WERI-Rb-1 (cell line): ENCODE results near the gene CCDC90B.
A peak's percentile ranks its signal among the peaks of the same experiment; 100 is the strongest.

Source experiments
- DNase-seq: peaks from one replicate; pipeline ENCODE4 v3.0.0-alpha.2; 2020
- H3K27ac ChIP-seq: fragments of 250-450 bp; sonication (Bioruptor Pico); 2 replicates; pipeline ENCODE4 v1.5.1; 2020; ENCODE audit warnings: mild to moderate bottlenecking, moderate library complexity
- H3K27me3 ChIP-seq: fragments of 250-450 bp; sonication (Bioruptor Pico); 2 replicates; pipeline ENCODE4 v1.5.1; 2021; ENCODE audit warnings: mild to moderate bottlenecking, low read depth, moderate library complexity; ENCODE audit not compliant: insufficient read depth, severe bottlenecking
- H3K36me3 ChIP-seq: fragments of 250-450 bp; sonication (Bioruptor Pico); 2 replicates; pipeline ENCODE4 v1.5.1; 2020; ENCODE audit warnings: mild to moderate bottlenecking, moderate library complexity
- H3K4me3 ChIP-seq: 2 replicates; pipeline ENCODE4 v1.5.1; 2011; ENCODE audit warnings: low read depth, mild to moderate bottlenecking, control low read depth, low read length
- H3K9me3 ChIP-seq: fragments of 250-450 bp; sonication (Bioruptor Pico); 2 replicates; pipeline ENCODE4 v1.5.1; 2021; ENCODE audit warnings: mild to moderate bottlenecking, moderate library complexity; ENCODE audit not compliant: severe bottlenecking
- TF ChIP-seq, protein P1 (sequence below): IDR thresholded peaks from 2 replicates; pipeline ENCODE4 v1.5.1; 2011; ENCODE audit warnings: low read depth, mild to moderate bottlenecking, control low read depth, inconsistent platforms, low read length

Gene CCDC90B

DNA sequence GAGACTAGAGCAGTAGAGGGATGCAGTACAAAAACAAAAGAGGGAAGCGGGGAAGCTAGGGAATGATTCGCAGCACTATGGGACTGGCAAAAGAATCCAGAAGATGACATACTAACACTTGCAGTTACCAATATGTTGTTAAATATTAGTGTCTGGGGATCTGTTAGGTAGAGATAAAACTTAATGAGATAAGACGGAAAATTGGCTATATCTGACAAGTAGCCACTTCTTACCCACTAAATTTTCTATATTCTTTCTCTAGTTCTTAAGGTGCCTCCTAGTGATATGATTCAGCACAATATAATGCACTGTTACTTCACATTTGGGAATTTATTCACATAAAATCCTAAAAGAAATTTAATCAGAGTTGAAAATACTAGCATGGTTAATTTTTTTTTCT lies 30.8 kb downstream of the CCDC90B start:
- Histone ChIP-seq H3K9me3 (no peaks in the 10 kb centered on the region), H3K27me3 (no peaks in the 10 kb centered on the region), H3K36me3 (0 out of 2 replicates have a peak, but pooled peaks cover 4% of the 10 kb centered on the region), H3K4me3 (no peak overlapping the region), H3K27ac (no peak overlapping the region)
- no peak for DNase-seq
- TF ChIP-seq, protein P1, sequence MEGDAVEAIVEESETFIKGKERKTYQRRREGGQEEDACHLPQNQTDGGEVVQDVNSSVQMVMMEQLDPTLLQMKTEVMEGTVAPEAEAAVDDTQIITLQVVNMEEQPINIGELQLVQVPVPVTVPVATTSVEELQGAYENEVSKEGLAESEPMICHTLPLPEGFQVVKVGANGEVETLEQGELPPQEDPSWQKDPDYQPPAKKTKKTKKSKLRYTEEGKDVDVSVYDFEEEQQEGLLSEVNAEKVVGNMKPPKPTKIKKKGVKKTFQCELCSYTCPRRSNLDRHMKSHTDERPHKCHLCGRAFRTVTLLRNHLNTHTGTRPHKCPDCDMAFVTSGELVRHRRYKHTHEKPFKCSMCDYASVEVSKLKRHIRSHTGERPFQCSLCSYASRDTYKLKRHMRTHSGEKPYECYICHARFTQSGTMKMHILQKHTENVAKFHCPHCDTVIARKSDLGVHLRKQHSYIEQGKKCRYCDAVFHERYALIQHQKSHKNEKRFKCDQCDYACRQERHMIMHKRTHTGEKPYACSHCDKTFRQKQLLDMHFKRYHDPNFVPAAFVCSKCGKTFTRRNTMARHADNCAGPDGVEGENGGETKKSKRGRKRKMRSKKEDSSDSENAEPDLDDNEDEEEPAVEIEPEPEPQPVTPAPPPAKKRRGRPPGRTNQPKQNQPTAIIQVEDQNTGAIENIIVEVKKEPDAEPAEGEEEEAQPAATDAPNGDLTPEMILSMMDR: no peak

DNA sequence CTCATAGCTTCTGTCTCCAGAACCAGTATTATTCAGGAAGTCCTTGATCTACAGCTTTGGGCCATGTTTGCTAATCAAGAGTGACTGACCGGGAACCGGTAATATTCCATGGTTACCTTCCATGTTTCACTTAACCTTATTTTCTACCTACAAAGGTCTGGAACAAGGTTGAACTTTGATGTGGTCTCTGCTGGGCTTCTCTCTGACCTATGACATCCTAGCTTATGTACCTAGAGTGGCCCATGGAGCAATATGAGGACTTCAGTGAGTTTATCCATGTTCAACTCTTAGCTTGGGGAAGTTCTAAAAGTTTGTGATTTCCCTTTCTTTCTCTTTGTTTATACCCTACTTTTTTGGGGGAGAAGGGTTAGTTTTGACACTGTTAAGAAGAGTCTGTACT lies 33.2 kb downstream of the CCDC90B start:
- 0 out of 2 replicates have a peak, but pooled peaks cover 3% of the 10 kb centered on the region for H3K36me3 ChIP-seq
- no peak overlapping the region for H3K4me3 ChIP-seq
- H3K9me3 ChIP-seq: no peaks in the 10 kb centered on the region
- DNase-seq: no peak
- H3K27ac ChIP-seq: no peak overlapping the region
- H3K27me3 ChIP-seq: no peaks in the 10 kb centered on the region
- TF ChIP-seq, protein P1: no peak

DNA sequence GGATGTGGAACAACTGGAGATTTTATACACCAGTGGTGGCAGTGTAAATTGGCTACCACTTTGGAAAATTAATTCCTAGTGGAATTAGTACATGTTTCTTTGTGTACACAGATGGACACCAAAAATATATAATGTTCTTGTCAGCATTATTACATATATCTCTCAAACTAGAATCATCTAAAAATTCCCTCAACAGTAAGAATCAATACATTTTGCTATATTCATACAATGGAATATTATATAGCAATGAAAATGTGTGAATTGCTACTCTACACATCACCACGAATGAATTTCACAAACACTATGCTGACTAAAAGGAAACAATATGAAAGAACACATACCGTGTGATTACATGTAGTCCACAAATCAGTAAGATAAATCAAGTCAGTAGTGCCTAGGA lies 33.9 kb downstream of the CCDC90B start:
- H3K9me3 ChIP-seq: no peaks in the 10 kb centered on the region
- TF ChIP-seq, protein P1: no peak
- H3K27ac ChIP-seq: no peak overlapping the region
- no peaks in the 10 kb centered on the region for H3K27me3 ChIP-seq
- no peak overlapping the region for H3K4me3 ChIP-seq
- no peak for DNase-seq
- no peaks in the 10 kb centered on the region for H3K36me3 ChIP-seq

DNA sequence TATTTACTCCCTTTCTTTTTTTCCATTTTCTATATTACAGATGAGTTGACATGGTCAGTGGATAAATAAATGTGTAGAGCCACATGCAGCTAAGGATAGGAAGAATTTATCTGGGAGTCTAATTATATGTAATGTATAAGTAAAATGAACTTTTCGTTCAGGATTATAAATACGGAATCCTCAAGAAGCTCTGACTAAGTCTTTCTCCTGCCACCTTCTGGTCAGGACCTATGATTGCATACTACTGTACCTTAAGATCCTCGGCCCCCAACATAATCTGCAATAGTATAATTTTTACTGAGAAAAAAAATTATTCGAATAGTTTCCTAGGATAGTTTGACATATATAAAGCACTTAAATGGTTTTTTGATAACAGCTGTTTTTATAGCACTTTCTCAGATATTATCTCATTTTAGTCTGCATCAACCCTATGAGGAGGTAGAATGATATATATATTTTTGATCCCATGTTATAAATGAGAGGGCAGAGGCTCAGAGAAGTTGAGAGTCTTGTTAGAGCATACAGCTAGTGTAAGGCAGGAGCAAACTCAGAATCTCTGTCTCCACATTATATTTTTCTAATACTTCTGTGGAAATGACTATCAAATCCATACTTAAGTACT lies 36.1 kb downstream of the CCDC90B start:
- DNase-seq: no peak
- TF ChIP-seq, protein P1: peak; percentile 42; the same call in 1 of the 2 replicates
- Histone ChIP-seq H3K9me3 (no peaks in the 10 kb centered on the region), H3K4me3 (no peak overlapping the region), H3K27me3 (no peaks in the 10 kb centered on the region), H3K27ac (no peak overlapping the region), H3K36me3 (no peaks in the 10 kb centered on the region)

DNA sequence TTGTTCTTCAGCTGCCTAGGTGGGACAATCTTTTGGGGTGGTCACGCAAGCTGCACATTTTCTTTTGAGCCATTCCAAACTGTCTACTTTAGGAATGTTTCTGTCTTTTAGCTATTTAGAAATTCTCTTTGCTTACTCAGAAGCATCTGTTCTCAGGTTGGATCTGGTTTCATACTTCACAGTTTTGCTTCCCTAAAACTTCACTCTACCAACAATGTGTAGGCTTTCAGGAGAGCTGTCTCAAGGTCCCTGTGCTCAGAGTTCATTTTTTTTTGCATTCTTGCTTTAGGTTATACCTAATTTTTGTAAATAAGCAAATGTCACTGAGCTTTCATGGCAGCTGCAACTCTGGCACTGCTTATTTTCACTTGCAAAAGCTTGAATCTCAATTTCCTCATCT lies 36.7 kb downstream of the CCDC90B start:
- no peak for DNase-seq
- no peak overlapping the region for H3K27ac ChIP-seq
- H3K27me3 ChIP-seq: no peaks in the 10 kb centered on the region
- no peak overlapping the region for H3K4me3 ChIP-seq
- H3K9me3 ChIP-seq: no peaks in the 10 kb centered on the region
- TF ChIP-seq, protein P1: no peak
- no peaks in the 10 kb centered on the region for H3K36me3 ChIP-seq
